OCI-LY1 (cell line): ENCODE results near the gene METTL3.
A peak's percentile ranks its signal among the peaks of the same experiment; 100 is the strongest.

Experiments
- H2AFZ ChIP-seq: fragments of 200-600 bp; sonication (generic), shearing (Covaris generic); 2 replicates; pipeline ENCODE4 v1.6.0; 2014; ENCODE audit warnings: antibody characterized with exemption, mild to moderate bottlenecking, low read length
- H3F3A ChIP-seq: fragments of 200-600 bp; sonication (generic), shearing (Covaris generic); 2 replicates; pipeline ENCODE4 v1.6.0; 2014; ENCODE audit warnings: mild to moderate bottlenecking, antibody characterized with exemption, low read length, moderate library complexity; ENCODE audit not compliant: insufficient read depth
- H3K27ac ChIP-seq: fragments of 200-600 bp; sonication (generic); 2 replicates; pipeline ENCODE4 v1.5.1; 2014; ENCODE audit warnings: low read length, mixed run types, mild to moderate bottlenecking, low read depth; ENCODE audit not compliant: poor library complexity, severe bottlenecking
- H3K27me3 ChIP-seq: fragments of 200-600 bp; sonication (generic); 2 replicates; pipeline ENCODE4 v1.6.0; 2014; ENCODE audit warnings: antibody characterized with exemption, mild to moderate bottlenecking, low read length, moderate library complexity; ENCODE audit not compliant: insufficient read depth
- H3K36me3 ChIP-seq: fragments of 200-600 bp; sonication (generic); 2 replicates; pipeline ENCODE4 v1.6.1; 2014; ENCODE audit warnings: mild to moderate bottlenecking, antibody characterized with exemption, low read length, moderate library complexity, mixed read lengths; ENCODE audit not compliant: insufficient read depth
- H3K4me1 ChIP-seq: fragments of 200-600 bp; sonication (generic); 2 replicates; pipeline ENCODE4 v1.5.1; 2014; ENCODE audit warnings: mild to moderate bottlenecking, low read length, moderate library complexity; ENCODE audit not compliant: insufficient read depth, severe bottlenecking
- H3K4me2 ChIP-seq: fragments of 200-600 bp; sonication (generic), shearing (Covaris generic); 2 replicates; pipeline ENCODE4 v1.6.1; 2014; ENCODE audit warnings: low read length
- H3K4me3 ChIP-seq: fragments of 200-600 bp; sonication (generic); 2 replicates; pipeline ENCODE4 v1.5.1; 2014; ENCODE audit warnings: low read length, low read depth, mild to moderate bottlenecking, mixed read lengths; ENCODE audit not compliant: poor library complexity, severe bottlenecking
- H3K79me2 ChIP-seq: fragments of 200-600 bp; shearing (Covaris generic); 2 replicates; pipeline ENCODE4 v1.6.1; 2016; ENCODE audit warnings: mixed run types, low read length, mixed read lengths; ENCODE audit not compliant: insufficient read depth
- H3K9ac ChIP-seq: fragments of 200-600 bp; sonication (generic), shearing (Covaris generic); 2 replicates; pipeline ENCODE4 v1.6.1; 2014; ENCODE audit warnings: mild to moderate bottlenecking, low read length, mixed read lengths
- H3K9me2 ChIP-seq: fragments of 200-600 bp; sonication (generic), shearing (Covaris generic); 2 replicates; pipeline ENCODE4 v1.6.1; 2014; ENCODE audit warnings: low read depth, mild to moderate bottlenecking, low read length, mixed read lengths
- H3K9me3 ChIP-seq: fragments of 200-600 bp; shearing (Covaris generic); 2 replicates; pipeline ENCODE4 v1.6.1; 2014; ENCODE audit warnings: low read length, mixed read lengths
- H4K20me1 ChIP-seq: fragments of 200-600 bp; sonication (generic), shearing (Covaris generic); 2 replicates; pipeline ENCODE4 v1.6.0; 2016; ENCODE audit warnings: mild to moderate bottlenecking, low read length; ENCODE audit not compliant: insufficient read depth
- CTCF ChIP-seq: fragments of 200-600 bp; sonication (generic), shearing (Covaris generic); IDR thresholded peaks from 2 replicates; pipeline ENCODE4 v1.5.1; 2017; ENCODE audit warnings: mild to moderate bottlenecking, antibody characterized with exemption, low read length, moderate library complexity, mixed read lengths
- EZH2 ChIP-seq: fragments of 200-600 bp; sonication (generic), shearing (Covaris generic); IDR thresholded peaks from 2 replicates; pipeline ENCODE4 v1.8.0; 2017; ENCODE audit warnings: borderline replicate concordance, mixed run types, mild to moderate bottlenecking, antibody characterized with exemption, low read length, moderate library complexity, mixed read lengths

Gene METTL3

GRCh38 chr14:21518725-21519124, 7.6 kb upstream of the METTL3 start:
- no peaks in the 10 kb centered on the region for H3K4me1 ChIP-seq
- no peak overlapping the region for H3K27ac ChIP-seq
- no peaks in the 10 kb centered on the region for H3K9me2 ChIP-seq
- H3K27me3 ChIP-seq = no peaks in the 10 kb centered on the region
- H4K20me1 ChIP-seq = no peaks in the 10 kb centered on the region
- no peaks in the 10 kb centered on the region for H3K36me3 ChIP-seq
- no peaks in the 10 kb centered on the region for H3K79me2 ChIP-seq
- H3F3A ChIP-seq = no peaks in the 10 kb centered on the region
- no peak overlapping the region for H3K4me3 ChIP-seq
- no peak overlapping the region for H3K9ac ChIP-seq
- no peaks in the 10 kb centered on the region for H3K9me3 ChIP-seq
- no peak overlapping the region for H2AFZ ChIP-seq
- H3K4me2 ChIP-seq = no peak overlapping the region
- no peak for TF ChIP-seq CTCF
- no peak for TF ChIP-seq EZH2

- no peak for TF ChIP-seq EZH2
- TF ChIP-seq CTCF = no peak
- Histone ChIP-seq H3K4me2 (no peak overlapping the region), H3K27me3 (no peaks in the 10 kb centered on the region), H3F3A (no peaks in the 10 kb centered on the region), H3K27ac (no peak overlapping the region), H3K4me3 (no peak overlapping the region), H3K9ac (no peak overlapping the region), H4K20me1 (no peaks in the 10 kb centered on the region), H3K4me1 (peaks cover 17% of the 10 kb centered on the region), H3K9me3 (no peaks in the 10 kb centered on the region), H3K9me2 (no peaks in the 10 kb centered on the region), H3K36me3 (0 out of 2 replicates have a peak, but pooled peaks cover 2% of the 10 kb centered on the region), H2AFZ (no peak overlapping the region), H3K79me2 (peaks cover 17% of the 10 kb centered on the region)
Observed at GRCh38 chr14:21514341-21514740, 3.2 kb upstream of the METTL3 start.

- Histone ChIP-seq H3K9me2 (no peaks in the 10 kb centered on the region), H3K36me3 (peaks cover 25% of the 10 kb centered on the region), H2AFZ (no peak overlapping the region), H3K4me2 (peak overlapping the region; percentile 88), H3K79me2 (peaks cover 38% of the 10 kb centered on the region), H3K27me3 (no peaks in the 10 kb centered on the region), H3K9ac (peak overlapping the region; percentile 91; the same call in 1 of the 2 replicates), H3K9me3 (no peaks in the 10 kb centered on the region), H3F3A (no peaks in the 10 kb centered on the region), H3K27ac (no peak overlapping the region), H3K4me3 (peak overlapping the region; percentile 88), H3K4me1 (peaks cover 20% of the 10 kb centered on the region), H4K20me1 (no peaks in the 10 kb centered on the region)
- TF ChIP-seq CTCF (no peak), EZH2 (no peak)
Observed at GRCh38 chr14:21509432-21510143, 1.6 kb downstream of the METTL3 start.
